K562 (cell line): ENCODE measurements around the gene SLC25A45. TPM values are rescaled to one million over a fixed set of nuclear protein-coding genes. Genes with fewer than 3 reads are reported as not detected.

ENCODE experiments used
- ESRRA ChIP-seq: fragments of 450-650 bp; IDR thresholded peaks from 2 replicates; pipeline ENCODE4 v1.6.1; 2014; ENCODE audit warnings: low read depth, mild to moderate bottlenecking, moderate library complexity, borderline replicate concordance
- FIP1L1 ChIP-seq: fragments of 200-400 bp; formaldehyde crosslinking; IDR thresholded peaks from 2 replicates; pipeline ENCODE4 v1.6.1; 2018; ENCODE audit warnings: mild to moderate bottlenecking, low read depth, low read length; ENCODE audit not compliant: poor library complexity, severe bottlenecking
- HDAC6 ChIP-seq: IDR thresholded peaks from 2 replicates; pipeline ENCODE4 v1.6.1; 2012; ENCODE audit warnings: low read depth, mild to moderate bottlenecking, control low read depth, inconsistent platforms, low read length, moderate library complexity
- HNRNPLL ChIP-seq: fragments of 200-400 bp; formaldehyde crosslinking; IDR thresholded peaks from 2 replicates; pipeline ENCODE4 v1.6.1; 2017; ENCODE audit warnings: low read length, low read depth, mild to moderate bottlenecking; ENCODE audit not compliant: poor library complexity, severe bottlenecking
- NR2C2 ChIP-seq, 2 experiments: fragments of 200-800 bp in 1 of 2; sonication (Bioruptor generic) in 1 of 2; sonication (generic) in 1 of 2; formaldehyde crosslinking in 1 of 2; IDR thresholded peaks; 2 replicates each; pipeline versions ENCODE4 v1.6.1 to v1.8.0; 2016 to 2022; ENCODE audit warnings: mild to moderate bottlenecking in 1 of 2, missing compliant biosample characterization in 1 of 2, missing genetic modification characterization in 1 of 2, missing genetic modification reagents in 1 of 2
- PCBP1 ChIP-seq: fragments of 200-400 bp; formaldehyde crosslinking; IDR thresholded peaks from 2 replicates; pipeline ENCODE4 v1.6.1; 2018; ENCODE audit warnings: mild to moderate bottlenecking, low read depth, low read length; ENCODE audit not compliant: poor library complexity, severe bottlenecking
- SRSF1 ChIP-seq: fragments of 200-400 bp; formaldehyde crosslinking; IDR thresholded peaks from 2 replicates; pipeline ENCODE4 v1.6.1; 2017; ENCODE audit warnings: mild to moderate bottlenecking, low read depth, low read length, moderate library complexity
- TAL1 ChIP-seq: fragments of 450-650 bp; IDR thresholded peaks from 2 replicates; pipeline ENCODE4 v1.6.1; 2016; ENCODE audit warnings: mild to moderate bottlenecking
- ZNF239 ChIP-seq: fragments of 250-450 bp; sonication (Bioruptor Pico); IDR thresholded peaks from 2 replicates; pipeline ENCODE4 v1.4.0; 2020; ENCODE audit warnings: mild to moderate bottlenecking
- ZNF695 ChIP-seq: fragments of 450-650 bp; formaldehyde crosslinking; IDR thresholded peaks from 2 replicates; pipeline ENCODE4 v1.4.0; 2020; ENCODE audit warnings: mild to moderate bottlenecking, moderate library complexity
- ZNF778 ChIP-seq: fragments of 450-650 bp; formaldehyde crosslinking; IDR thresholded peaks from 2 replicates; pipeline ENCODE4 v1.4.0; 2020; ENCODE audit warnings: mild to moderate bottlenecking, moderate library complexity
- polyA plus RNA-seq, 8 experiments: library from polyadenylated mRNA; depleted of rRNA in 4 of 8; stranded (reverse) in 5 of 8; unstranded in 3 of 8; fragments of >200 nt; fragmentation: Nextera tagmentation in 2 of 8; fragmentation: Illumina TruSeq in 1 of 8; extraction: Ambion mirVana in 2 of 8; extraction: Trizol in 1 of 8; gene quantifications; 2 replicates each; pipeline versions ENCODE4 v1.2.1 to v1.2.3, GENCODE V29; 2011 to 2014; ENCODE audit warnings: inconsistent platforms in 1 of 8, missing spikeins in 1 of 8
- total RNA-seq, 7 experiments: library from RNA; depleted of rRNA in 6 of 7; stranded (reverse); fragments of >200 nt in 6 of 7; fragmentation: Illumina TruSeq in 2 of 7; extraction: Trizol in 2 of 7; gene quantifications; 2 replicates each; pipeline versions ENCODE4 v1.2.1 to v1.2.3, GENCODE V29; 2011 to 2021; ENCODE audit warnings: low replicate concordance in 1 of 7
- TF ChIP-seq, protein P1 (sequence below): sonication (generic); formaldehyde crosslinking; IDR thresholded peaks from 2 replicates; pipeline ENCODE4 v1.9.0; 2022; ENCODE audit warnings: mild to moderate bottlenecking, missing genetic modification reagents
- TF ChIP-seq, protein P2 (sequence below): sonication (generic); formaldehyde crosslinking; IDR thresholded peaks from 2 replicates; pipeline ENCODE4 v1.9.0; 2022; ENCODE audit warnings: mild to moderate bottlenecking, missing genetic modification reagents
- TF ChIP-seq, protein P3 (sequence below), 2 experiments: fragments of 250-450 bp in 1 of 2; fragments of 450-650 bp in 1 of 2; sonication (Bioruptor Pico) in 1 of 2; IDR thresholded peaks; 2 replicates each; pipeline versions ENCODE4 v1.6.1 to v1.8.0; 2016 to 2021; ENCODE audit warnings: mild to moderate bottlenecking in 2 of 2, moderate library complexity in 2 of 2, missing compliant biosample characterization in 1 of 2, missing genetic modification characterization in 1 of 2
- TF ChIP-seq, protein P4 (sequence below), 2 experiments: fragments of 450-650 bp in 1 of 2; sonication (generic) in 1 of 2; formaldehyde crosslinking in 1 of 2; IDR thresholded peaks; 2 replicates each; pipeline versions ENCODE4 v1.7.1 to v1.9.0; 2016 to 2022; ENCODE audit warnings: inconsistent platforms in 1 of 2, mild to moderate bottlenecking in 1 of 2, missing genetic modification reagents in 1 of 2

The SLC25A45 gene
- total and polyA plus RNA-seq, 9 of the 15 experiments (the other 6 are each of a cell fraction or from before 2014, with no cell fraction given): 0.15 to 2.3 (median 0.68) TPM

DNA sequence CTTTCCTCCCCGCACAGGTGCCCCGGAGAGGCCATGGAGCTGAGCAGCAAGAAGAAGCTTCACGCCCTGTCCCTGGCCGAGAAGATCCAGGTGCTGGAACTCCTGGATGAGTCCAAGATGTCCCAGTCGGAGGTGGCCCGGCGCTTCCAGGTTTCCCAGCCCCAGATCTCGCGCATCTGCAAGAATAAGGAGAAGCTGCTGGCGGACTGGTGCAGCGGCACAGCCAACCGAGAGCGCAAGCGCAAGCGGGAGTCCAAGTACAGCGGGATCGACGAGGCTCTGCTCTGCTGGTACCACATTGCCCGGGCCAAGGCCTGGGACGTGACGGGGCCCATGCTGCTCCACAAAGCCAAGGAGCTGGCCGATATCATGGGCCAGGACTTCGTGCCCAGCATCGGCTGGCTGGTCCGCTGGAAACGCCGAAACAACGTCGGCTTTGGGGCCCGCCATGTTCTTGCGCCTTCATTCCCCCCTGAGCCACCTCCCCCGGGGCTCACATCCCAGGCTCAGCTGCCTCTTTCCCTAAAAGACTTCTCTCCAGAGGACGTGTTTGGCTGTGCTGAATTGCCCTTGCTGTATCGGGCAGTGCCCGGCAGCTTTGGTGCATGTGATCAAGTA, 26.6 kb downstream of the SLC25A45 start (continued):
- TF ChIP-seq ESRRA: no peak
- TF ChIP-seq, protein P1, sequence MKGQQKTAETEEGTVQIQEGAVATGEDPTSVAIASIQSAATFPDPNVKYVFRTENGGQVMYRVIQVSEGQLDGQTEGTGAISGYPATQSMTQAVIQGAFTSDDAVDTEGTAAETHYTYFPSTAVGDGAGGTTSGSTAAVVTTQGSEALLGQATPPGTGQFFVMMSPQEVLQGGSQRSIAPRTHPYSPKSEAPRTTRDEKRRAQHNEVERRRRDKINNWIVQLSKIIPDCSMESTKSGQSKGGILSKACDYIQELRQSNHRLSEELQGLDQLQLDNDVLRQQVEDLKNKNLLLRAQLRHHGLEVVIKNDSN (CRISPR knock-in tag): 0 out of 2 replicates have a peak, but pooled peaks have one; percentile 21
- TF ChIP-seq PCBP1: no peak
- no peak for TF ChIP-seq ZNF239 (CRISPR knock-in tag)
- no peak for TF ChIP-seq HDAC6
- TF ChIP-seq HNRNPLL: peak; percentile 33
- TF ChIP-seq SRSF1: no peak
- no peak for TF ChIP-seq TAL1
- peak; percentile 30; the same call in 1 of the 2 replicates for TF ChIP-seq NR2C2 (CRISPR knock-in tag; IDR thresholded peaks at IDR 0.05)
- TF ChIP-seq NR2C2 (tag; IDR thresholded peaks at IDR 0.05): no peak
- TF ChIP-seq, protein P2, sequence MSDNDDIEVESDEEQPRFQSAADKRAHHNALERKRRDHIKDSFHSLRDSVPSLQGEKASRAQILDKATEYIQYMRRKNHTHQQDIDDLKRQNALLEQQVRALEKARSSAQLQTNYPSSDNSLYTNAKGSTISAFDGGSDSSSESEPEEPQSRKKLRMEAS: peak; percentile 26; the same call in 1 of the 2 replicates
- no peak for TF ChIP-seq ZNF695 (CRISPR knock-in tag)
- no peak for TF ChIP-seq ZNF778
- TF ChIP-seq, protein P3, sequence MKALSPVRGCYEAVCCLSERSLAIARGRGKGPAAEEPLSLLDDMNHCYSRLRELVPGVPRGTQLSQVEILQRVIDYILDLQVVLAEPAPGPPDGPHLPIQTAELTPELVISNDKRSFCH (CRISPR knock-in tag; IDR thresholded peaks at IDR 0.05): no peak
- TF ChIP-seq, protein P3 (tag; IDR thresholded peaks at IDR 0.05): no peak
- TF ChIP-seq, protein P4, sequence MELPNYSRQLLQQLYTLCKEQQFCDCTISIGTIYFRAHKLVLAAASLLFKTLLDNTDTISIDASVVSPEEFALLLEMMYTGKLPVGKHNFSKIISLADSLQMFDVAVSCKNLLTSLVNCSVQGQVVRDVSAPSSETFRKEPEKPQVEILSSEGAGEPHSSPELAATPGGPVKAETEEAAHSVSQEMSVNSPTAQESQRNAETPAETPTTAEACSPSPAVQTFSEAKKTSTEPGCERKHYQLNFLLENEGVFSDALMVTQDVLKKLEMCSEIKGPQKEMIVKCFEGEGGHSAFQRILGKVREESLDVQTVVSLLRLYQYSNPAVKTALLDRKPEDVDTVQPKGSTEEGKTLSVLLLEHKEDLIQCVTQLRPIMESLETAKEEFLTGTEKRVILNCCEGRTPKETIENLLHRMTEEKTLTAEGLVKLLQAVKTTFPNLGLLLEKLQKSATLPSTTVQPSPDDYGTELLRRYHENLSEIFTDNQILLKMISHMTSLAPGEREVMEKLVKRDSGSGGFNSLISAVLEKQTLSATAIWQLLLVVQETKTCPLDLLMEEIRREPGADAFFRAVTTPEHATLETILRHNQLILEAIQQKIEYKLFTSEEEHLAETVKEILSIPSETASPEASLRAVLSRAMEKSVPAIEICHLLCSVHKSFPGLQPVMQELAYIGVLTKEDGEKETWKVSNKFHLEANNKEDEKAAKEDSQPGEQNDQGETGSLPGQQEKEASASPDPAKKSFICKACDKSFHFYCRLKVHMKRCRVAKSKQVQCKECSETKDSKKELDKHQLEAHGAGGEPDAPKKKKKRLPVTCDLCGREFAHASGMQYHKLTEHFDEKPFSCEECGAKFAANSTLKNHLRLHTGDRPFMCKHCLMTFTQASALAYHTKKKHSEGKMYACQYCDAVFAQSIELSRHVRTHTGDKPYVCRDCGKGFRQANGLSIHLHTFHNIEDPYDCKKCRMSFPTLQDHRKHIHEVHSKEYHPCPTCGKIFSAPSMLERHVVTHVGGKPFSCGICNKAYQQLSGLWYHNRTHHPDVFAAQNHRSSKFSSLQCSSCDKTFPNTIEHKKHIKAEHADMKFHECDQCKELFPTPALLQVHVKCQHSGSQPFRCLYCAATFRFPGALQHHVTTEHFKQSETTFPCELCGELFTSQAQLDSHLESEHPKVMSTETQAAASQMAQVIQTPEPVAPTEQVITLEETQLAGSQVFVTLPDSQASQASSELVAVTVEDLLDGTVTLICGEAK (IDR thresholded peaks at IDR 0.05): no peak
- TF ChIP-seq, protein P4 (CRISPR knock-in tag; IDR thresholded peaks at IDR 0.05): no peak
- TF ChIP-seq FIP1L1: peak; percentile 5
